HUES48 (cell line): ENCODE data around the gene XKR7.
A peak's percentile ranks its signal among the peaks of the same experiment; 100 is the strongest.

Experiments
- H3K27ac ChIP-seq: one replicate; pipeline ENCODE4 v1.7.0; 2013; ENCODE audit warnings: low read depth, low read length, inconsistent platforms
- H3K27me3 ChIP-seq: 2 replicates; pipeline ENCODE4 v1.6.1; 2013; ENCODE audit warnings: mild to moderate bottlenecking, low read length; ENCODE audit not compliant: control insufficient read depth, insufficient read depth
- H3K36me3 ChIP-seq: 2 replicates; pipeline ENCODE4 v1.6.1; 2013; ENCODE audit warnings: low read length; ENCODE audit not compliant: control insufficient read depth, insufficient read depth
- H3K4me1 ChIP-seq: 2 replicates; pipeline ENCODE4 v1.6.1; 2013; ENCODE audit warnings: mild to moderate bottlenecking, low read length; ENCODE audit not compliant: control insufficient read depth, insufficient read depth
- H3K4me3 ChIP-seq: 2 replicates; pipeline ENCODE4 v1.5.1; 2013; ENCODE audit warnings: mild to moderate bottlenecking, low read depth, low read length
- H3K9ac ChIP-seq: 2 replicates; pipeline ENCODE4 v1.6.1; 2013; ENCODE audit warnings: mild to moderate bottlenecking, low read depth, low read length, moderate library complexity
- H3K9me3 ChIP-seq: 2 replicates; pipeline ENCODE4 v1.6.1; 2013; ENCODE audit warnings: low read length; ENCODE audit not compliant: control insufficient read depth, insufficient read depth

XKR7 gene

GRCh38 chr20:32018269-32019155 is 50.6 kb downstream of the XKR7 start:
- peak overlapping the region; percentile 87 for H3K27ac ChIP-seq
- peaks cover 14% of the 10 kb centered on the region for H3K27me3 ChIP-seq

GRCh38 chr20:32019156-32019510 is 51.2 kb downstream of the XKR7 start:
- no peaks in the 10 kb centered on the region for H3K36me3 ChIP-seq
- H3K9me3 ChIP-seq = no peaks in the 10 kb centered on the region
- H3K27ac ChIP-seq = no peak overlapping the region
- H3K4me1 ChIP-seq = peaks cover 18% of the 10 kb centered on the region
- no peak overlapping the region; the same call in 1 of the 2 replicates for H3K9ac ChIP-seq
- peaks cover 14% of the 10 kb centered on the region for H3K27me3 ChIP-seq
- H3K4me3 ChIP-seq = peak overlapping the region; percentile 84

More at GRCh38 chr20:32018269-32019155, 50.6 kb downstream of the XKR7 start:
- Histone ChIP-seq H3K9me3 (no peaks in the 10 kb centered on the region), H3K4me1 (peaks cover 14% of the 10 kb centered on the region), H3K9ac (no peak overlapping the region; the same call in 1 of the 2 replicates), H3K4me3 (peak overlapping the region; percentile 84), H3K36me3 (no peaks in the 10 kb centered on the region)

DNA sequence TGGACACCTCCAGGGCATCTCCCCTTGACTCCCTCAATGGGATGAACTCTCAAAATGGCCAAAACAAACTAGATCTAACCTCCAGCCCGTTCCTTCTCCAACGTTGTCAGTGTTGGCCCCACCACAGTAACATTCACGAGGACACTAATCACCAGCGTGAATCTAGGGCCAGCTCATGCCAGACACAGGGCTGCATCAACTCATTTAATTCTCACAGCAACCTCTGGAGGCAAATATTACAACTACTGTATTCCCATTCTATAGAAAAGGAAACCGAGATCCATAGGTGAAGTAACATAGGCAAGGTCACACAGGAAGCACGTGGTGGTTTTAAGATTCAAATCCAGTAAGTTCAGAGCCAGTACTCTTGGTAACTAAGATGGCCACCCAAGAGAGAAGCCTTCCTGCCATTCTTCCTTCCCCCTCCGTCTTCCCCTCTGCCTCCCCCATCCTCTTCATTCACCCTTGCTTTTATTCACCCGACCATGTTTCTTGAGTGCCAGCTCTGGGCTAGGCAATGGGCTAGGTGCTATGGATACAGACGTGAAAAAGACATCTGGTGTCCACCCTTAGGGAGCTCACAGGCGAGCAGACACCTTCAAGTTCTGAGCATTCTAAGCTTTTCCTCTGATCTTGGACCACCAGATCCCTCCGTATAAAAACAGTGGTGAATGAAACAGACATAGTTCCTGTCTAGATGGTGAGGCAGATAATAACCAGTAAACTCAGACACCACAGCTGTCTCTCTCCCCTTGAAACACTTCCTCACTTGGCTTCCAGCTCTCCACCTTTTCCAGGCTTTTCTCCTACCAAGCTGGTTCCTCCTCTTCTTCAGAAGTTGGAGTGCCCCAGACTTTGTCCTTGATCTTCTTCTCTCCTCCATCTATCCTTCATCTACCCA is 51.9 kb downstream of the XKR7 start:
- Histone ChIP-seq H3K9me3 (no peaks in the 10 kb centered on the region), H3K36me3 (no peaks in the 10 kb centered on the region), H3K4me3 (peak overlapping the region; percentile 84), H3K4me1 (peaks cover 21% of the 10 kb centered on the region), H3K27ac (no peak overlapping the region), H3K9ac (no peak overlapping the region), H3K27me3 (peaks cover 14% of the 10 kb centered on the region)

DNA sequence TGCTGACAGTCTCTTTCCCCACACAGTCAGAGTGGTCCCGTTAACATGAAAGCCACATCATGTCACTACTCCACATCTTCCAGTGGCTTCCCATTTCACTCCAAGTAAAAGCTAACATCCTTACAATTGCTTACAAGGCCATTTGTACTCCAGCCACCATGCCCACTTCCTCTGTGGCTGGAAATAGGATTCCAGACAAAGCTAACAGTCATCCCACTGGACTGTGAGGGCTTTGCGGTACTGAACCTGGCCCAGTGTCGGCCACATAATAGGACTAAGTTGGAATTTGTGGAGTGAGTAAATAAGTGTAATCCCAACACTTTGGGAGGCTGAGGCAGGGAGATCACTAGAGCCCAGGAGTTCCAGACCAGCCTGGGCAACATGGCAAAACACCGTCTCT is 53.1 kb downstream of the XKR7 start:
- no peak overlapping the region for H3K9ac ChIP-seq
- H3K27ac ChIP-seq = no peak overlapping the region
- peaks cover 21% of the 10 kb centered on the region for H3K4me1 ChIP-seq
- no peaks in the 10 kb centered on the region for H3K9me3 ChIP-seq
- H3K36me3 ChIP-seq = no peaks in the 10 kb centered on the region
- no peak overlapping the region for H3K4me3 ChIP-seq
- H3K27me3 ChIP-seq = peaks cover 14% of the 10 kb centered on the region

- Histone ChIP-seq H3K4me1 (peaks cover 9% of the 10 kb centered on the region), H3K27me3 (peaks cover 4% of the 10 kb centered on the region; the same call in 1 of the 2 replicates), H3K9me3 (no peaks in the 10 kb centered on the region), H3K36me3 (peaks cover 3% of the 10 kb centered on the region; the same call in 1 of the 2 replicates), H3K4me3 (no peak overlapping the region), H3K9ac (no peak overlapping the region), H3K27ac (no peak overlapping the region)
These were observed 56.8 kb downstream of the XKR7 start for GRCh38 chr20:32024683-32025295.

- H3K9me3 ChIP-seq = no peaks in the 10 kb centered on the region
- no peak overlapping the region for H3K4me3 ChIP-seq
- H3K36me3 ChIP-seq = peaks cover 3% of the 10 kb centered on the region; the same call in 1 of the 2 replicates
- peaks cover 3% of the 10 kb centered on the region; the same call in 1 of the 2 replicates for H3K27me3 ChIP-seq
- H3K9ac ChIP-seq = no peak overlapping the region
- peaks cover 8% of the 10 kb centered on the region; the same call in 1 of the 2 replicates for H3K4me1 ChIP-seq
- H3K27ac ChIP-seq = no peak overlapping the region
These were observed 59.7 kb downstream of the XKR7 start for GRCh38 chr20:32027643-32028042.

GRCh38 chr20:32028647-32029372 is 60.9 kb downstream of the XKR7 start:
- no peak overlapping the region for H3K9ac ChIP-seq
- peaks cover 8% of the 10 kb centered on the region; the same call in 1 of the 2 replicates for H3K4me1 ChIP-seq
- H3K27ac ChIP-seq = no peak overlapping the region
- H3K27me3 ChIP-seq = peaks cover 3% of the 10 kb centered on the region; the same call in 1 of the 2 replicates
- no peaks in the 10 kb centered on the region for H3K9me3 ChIP-seq
- H3K36me3 ChIP-seq = peaks cover 3% of the 10 kb centered on the region; the same call in 1 of the 2 replicates
- H3K4me3 ChIP-seq = no peak overlapping the region

DNA sequence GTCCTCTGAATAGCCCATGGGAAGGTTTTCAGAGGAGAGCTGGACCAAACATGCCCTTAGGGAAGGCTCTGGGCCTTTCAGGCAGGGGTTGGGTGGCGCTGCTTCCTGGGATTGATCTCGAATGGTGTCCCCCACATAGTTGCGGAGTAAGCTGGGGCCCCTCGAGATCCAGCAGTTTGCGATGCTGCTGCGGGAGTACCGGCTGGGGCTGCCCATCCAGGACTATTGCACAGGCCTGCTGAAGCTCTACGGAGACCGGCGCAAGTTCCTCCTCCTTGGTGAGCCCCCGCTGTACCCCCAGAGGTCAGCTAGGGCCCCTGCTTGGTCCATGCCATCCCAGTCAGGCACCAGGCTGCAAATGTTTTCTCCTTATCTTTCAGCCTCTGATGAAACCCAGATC is 61.6 kb downstream of the XKR7 start:
- no peak overlapping the region for H3K9ac ChIP-seq

GRCh38 chr20:32031007-32031958 is 63.3 kb downstream of the XKR7 start:
- 0 out of 2 replicates have a peak overlapping the region, but pooled peaks have one; percentile 2 for H3K4me3 ChIP-seq
- H3K36me3 ChIP-seq = peaks cover 3% of the 10 kb centered on the region; the same call in 1 of the 2 replicates
- H3K4me1 ChIP-seq = peaks cover 2% of the 10 kb centered on the region; the same call in 1 of the 2 replicates
- no peak overlapping the region for H3K27ac ChIP-seq
- peaks cover 3% of the 10 kb centered on the region; the same call in 1 of the 2 replicates for H3K27me3 ChIP-seq
- no peak overlapping the region for H3K9ac ChIP-seq
- H3K9me3 ChIP-seq = no peaks in the 10 kb centered on the region

More for the DNA sequence above, 61.6 kb downstream of the XKR7 start:
- no peak overlapping the region for H3K27ac ChIP-seq
- no peaks in the 10 kb centered on the region for H3K9me3 ChIP-seq
- H3K36me3 ChIP-seq = peaks cover 3% of the 10 kb centered on the region; the same call in 1 of the 2 replicates
- H3K27me3 ChIP-seq = peaks cover 3% of the 10 kb centered on the region; the same call in 1 of the 2 replicates
- peaks cover 2% of the 10 kb centered on the region; the same call in 1 of the 2 replicates for H3K4me1 ChIP-seq
- H3K4me3 ChIP-seq = no peak overlapping the region
